Epithelial cell of esophagus (primary cell): ENCODE data around the gene ATXN7L1.

Experiments
- DNase-seq: peaks from one replicate; pipeline ENCODE4 v3.0.0; 2010; ENCODE audit warnings: low read depth
- H3K4me3 ChIP-seq: 2 replicates; pipeline ENCODE4 v1.5.1; 2011; ENCODE audit warnings: mild to moderate bottlenecking, low read length, control low read depth
- CTCF ChIP-seq: IDR thresholded peaks from 2 replicates; pipeline ENCODE4 v1.5.1; 2011; ENCODE audit warnings: low read depth, mild to moderate bottlenecking, low read length, control low read depth, inconsistent platforms; ENCODE audit not compliant: insufficient read depth; ENCODE audit errors: missing control alignments

ATXN7L1 gene

GRCh38 chr7:105688617-105689016, 187.8 kb downstream of the ATXN7L1 start:
- DNase-seq = no peak
- no peak for TF ChIP-seq CTCF

GRCh38 chr7:105685161-105685560, 191.2 kb downstream of the ATXN7L1 start:
- TF ChIP-seq CTCF = no peak
- no peak overlapping the region for H3K4me3 ChIP-seq
- peak; percentile 27 for DNase-seq

More at GRCh38 chr7:105688617-105689016, 187.8 kb downstream of the ATXN7L1 start:
- no peak overlapping the region for H3K4me3 ChIP-seq

GRCh38 chr7:105682341-105683060, 193.9 kb downstream of the ATXN7L1 start:
- no peak overlapping the region for H3K4me3 ChIP-seq
- no peak for TF ChIP-seq CTCF
- no peak for DNase-seq

GRCh38 chr7:105680505-105681187, 195.8 kb downstream of the ATXN7L1 start:
- TF ChIP-seq CTCF = no peak
- DNase-seq = no peak

GRCh38 chr7:105678811-105679495, 197.4 kb downstream of the ATXN7L1 start:
- H3K4me3 ChIP-seq = peak overlapping the region; percentile 25
- no peak for TF ChIP-seq CTCF
- DNase-seq = peak; percentile 79

More at GRCh38 chr7:105680505-105681187, 195.8 kb downstream of the ATXN7L1 start:
- H3K4me3 ChIP-seq = no peak overlapping the region

- TF ChIP-seq CTCF = no peak
- H3K4me3 ChIP-seq = no peak overlapping the region
- peak; percentile 8 for DNase-seq
Measured at GRCh38 chr7:105677817-105678573, 198.4 kb downstream of the ATXN7L1 start.
